ENCODE results near the gene RRP1B.

- TF ChIP-seq GATA3 (IDR thresholded peaks at IDR 0.05; ENCODE audit: low read depth, low read length) (no peak), GATA2 (IDR thresholded peaks at IDR 0.05; ENCODE audit: low read depth, low read length) (no peak)
Observed at GRCh38 chr21:43669828-43670605, 10.7 kb downstream of the RRP1B start.
